ENCODE results near the gene BMX.
A peak's percentile ranks its signal among the peaks of the same experiment; 100 is the strongest.

BMX gene

DNA sequence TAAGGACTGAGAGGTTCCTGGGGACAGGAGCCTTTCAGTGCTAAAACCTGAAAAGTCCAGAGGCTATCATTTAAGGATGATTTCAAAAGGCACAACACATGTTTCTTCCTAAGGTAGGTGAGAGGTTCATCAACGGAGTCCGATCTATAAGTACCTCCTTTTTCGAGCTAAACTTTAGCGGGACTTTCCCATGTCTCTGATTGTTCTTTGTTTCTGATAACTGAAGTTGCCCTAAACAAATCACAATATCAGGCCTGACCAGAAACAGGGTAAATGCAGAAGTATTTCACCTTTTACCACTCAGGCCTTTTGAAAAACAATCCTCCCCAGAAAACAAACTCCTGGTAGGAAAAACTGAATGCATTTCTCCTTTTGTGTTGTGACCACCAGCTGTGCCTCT lies 25.1 kb upstream of the BMX start:
- H3K27ac ChIP-seq, result no peak overlapping the region

GRCh38 chrX:15483891-15484290 lies 16.7 kb upstream of the BMX start:
- no peaks in the 10 kb centered on the region for H3K36me3 ChIP-seq
- H3K27me3 ChIP-seq (ENCODE audit: insufficient read depth, low read depth, severe bottlenecking), result peaks cover 6% of the 10 kb centered on the region
- TF ChIP-seq, protein P1, sequence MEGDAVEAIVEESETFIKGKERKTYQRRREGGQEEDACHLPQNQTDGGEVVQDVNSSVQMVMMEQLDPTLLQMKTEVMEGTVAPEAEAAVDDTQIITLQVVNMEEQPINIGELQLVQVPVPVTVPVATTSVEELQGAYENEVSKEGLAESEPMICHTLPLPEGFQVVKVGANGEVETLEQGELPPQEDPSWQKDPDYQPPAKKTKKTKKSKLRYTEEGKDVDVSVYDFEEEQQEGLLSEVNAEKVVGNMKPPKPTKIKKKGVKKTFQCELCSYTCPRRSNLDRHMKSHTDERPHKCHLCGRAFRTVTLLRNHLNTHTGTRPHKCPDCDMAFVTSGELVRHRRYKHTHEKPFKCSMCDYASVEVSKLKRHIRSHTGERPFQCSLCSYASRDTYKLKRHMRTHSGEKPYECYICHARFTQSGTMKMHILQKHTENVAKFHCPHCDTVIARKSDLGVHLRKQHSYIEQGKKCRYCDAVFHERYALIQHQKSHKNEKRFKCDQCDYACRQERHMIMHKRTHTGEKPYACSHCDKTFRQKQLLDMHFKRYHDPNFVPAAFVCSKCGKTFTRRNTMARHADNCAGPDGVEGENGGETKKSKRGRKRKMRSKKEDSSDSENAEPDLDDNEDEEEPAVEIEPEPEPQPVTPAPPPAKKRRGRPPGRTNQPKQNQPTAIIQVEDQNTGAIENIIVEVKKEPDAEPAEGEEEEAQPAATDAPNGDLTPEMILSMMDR (IDR thresholded peaks at IDR 0.05; ENCODE audit: low read depth, low read length), result no peak
- H3K4me3 ChIP-seq (ENCODE audit: low read depth, low read length), result no peak overlapping the region
- H3K27ac ChIP-seq, result no peak overlapping the region
- no peaks in the 10 kb centered on the region for H3K9me3 ChIP-seq (ENCODE audit: severe bottlenecking)
- DNase-seq, result no peak

More for the DNA sequence above, 25.1 kb upstream of the BMX start:
- no peaks in the 10 kb centered on the region for H3K36me3 ChIP-seq
- peaks cover 8% of the 10 kb centered on the region for H3K27me3 ChIP-seq (ENCODE audit: insufficient read depth, low read depth, severe bottlenecking)
- TF ChIP-seq, protein P1 (IDR thresholded peaks at IDR 0.05; ENCODE audit: low read depth, low read length), result no peak
- DNase-seq, result no peak
- no peaks in the 10 kb centered on the region for H3K9me3 ChIP-seq (ENCODE audit: severe bottlenecking)
- H3K4me3 ChIP-seq (ENCODE audit: low read depth, low read length), result no peak overlapping the region

DNA sequence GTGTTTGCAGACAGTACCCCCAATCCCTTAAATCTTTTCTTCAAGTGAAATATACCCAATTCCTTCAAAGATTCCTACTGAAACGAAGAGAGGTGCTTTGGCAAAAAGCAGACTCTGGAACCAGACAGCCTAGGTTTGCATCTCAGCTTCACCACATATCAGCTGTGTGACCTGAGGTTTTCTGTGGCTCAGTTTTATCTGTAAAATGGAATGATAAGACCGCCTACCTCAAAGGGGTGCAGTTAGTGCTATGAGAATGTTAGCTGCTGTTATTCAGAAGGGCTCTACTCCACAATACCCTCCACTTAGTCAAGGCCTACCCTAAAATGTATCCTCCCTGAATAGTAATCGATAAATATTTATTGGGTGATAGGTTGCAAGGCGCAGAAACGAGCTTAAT lies 8.1 kb upstream of the BMX start:
- no peaks in the 10 kb centered on the region for H3K36me3 ChIP-seq
- TF ChIP-seq, protein P1 (IDR thresholded peaks at IDR 0.05; ENCODE audit: low read depth, low read length), result no peak
- H3K27me3 ChIP-seq (ENCODE audit: insufficient read depth, low read depth, severe bottlenecking), result peaks cover 22% of the 10 kb centered on the region
- no peak for DNase-seq
- H3K9me3 ChIP-seq (ENCODE audit: severe bottlenecking), result no peaks in the 10 kb centered on the region
- H3K27ac ChIP-seq, result peak overlapping the region; percentile 46; the same call in 1 of the 2 replicates
- peak overlapping the region; percentile 57 for H3K4me3 ChIP-seq (ENCODE audit: low read depth, low read length)

DNA sequence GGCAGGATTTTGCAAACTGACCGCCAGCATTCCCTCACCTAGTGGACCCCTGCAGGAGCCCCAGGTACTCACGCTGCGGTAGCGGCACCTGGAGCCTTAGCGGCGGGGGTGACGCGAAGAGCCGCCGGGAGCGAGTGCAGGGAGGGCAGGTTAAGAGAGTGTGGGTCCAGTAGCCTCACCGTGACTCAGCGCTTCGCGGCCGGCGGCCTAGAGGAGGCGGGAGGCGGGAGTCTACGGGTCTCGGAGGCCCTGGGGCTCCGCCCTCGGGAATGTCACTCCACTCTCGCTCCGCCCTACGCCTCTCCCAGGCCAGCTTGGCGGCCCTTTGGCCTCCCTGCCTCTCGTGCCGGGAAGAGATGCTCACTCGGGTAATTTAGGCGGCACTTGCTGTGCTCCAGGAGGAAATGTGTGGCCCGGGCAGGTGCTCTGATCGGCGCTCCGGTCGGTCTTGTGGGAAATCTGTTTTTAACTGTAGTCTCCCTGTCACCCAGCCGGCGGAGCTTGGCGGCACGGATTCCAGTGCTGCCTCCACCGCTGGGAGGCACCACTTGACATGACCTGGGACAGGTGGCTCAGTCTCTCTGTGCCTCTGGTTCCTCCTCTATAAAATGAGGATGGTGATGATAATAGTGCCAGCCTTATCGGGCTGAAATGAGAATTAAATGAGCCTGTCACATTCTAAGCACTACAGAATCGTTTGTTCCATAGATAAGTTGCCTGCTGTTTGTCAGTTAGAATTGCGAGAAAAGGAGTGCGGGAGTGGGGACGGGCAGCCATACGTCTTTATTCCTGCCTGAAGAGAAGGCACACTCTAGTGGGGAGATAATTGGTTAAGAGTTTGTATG lies 7.3 kb upstream of the BMX start, which contains the start of gene PIR:
Gene PIR, minus strand, starts transcription at position 216 of the 845 bp plus-strand sequence. CDS start 2,076 bp downstream, outside the sequence.
- peak within 1 kb of the TSS; percentile 57 for H3K4me3 ChIP-seq (ENCODE audit: low read depth, low read length)
- H3K27ac ChIP-seq, result peak within 1 kb of the TSS; percentile 46

DNA sequence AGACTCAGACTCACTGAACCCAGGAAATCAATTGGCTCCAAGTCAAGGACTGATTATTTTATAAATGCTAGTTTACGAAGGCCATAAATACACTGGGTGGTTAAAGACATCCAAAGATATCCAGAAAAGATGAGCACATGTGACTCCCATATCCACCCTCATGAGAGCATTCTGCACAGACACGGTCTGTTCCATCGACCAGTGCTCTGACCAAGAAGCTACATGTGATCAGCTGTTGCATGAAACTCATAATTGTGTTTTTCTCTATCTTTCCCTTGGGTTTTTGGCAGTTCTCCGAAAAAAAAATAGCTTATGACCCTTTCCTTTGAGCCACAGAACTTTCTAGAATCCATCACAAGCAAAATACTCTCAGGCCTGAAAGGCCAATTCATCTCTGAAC lies 4.8 kb upstream of the BMX start:
- peaks cover 32% of the 10 kb centered on the region for H3K27me3 ChIP-seq (ENCODE audit: insufficient read depth, low read depth, severe bottlenecking)
- no peaks in the 10 kb centered on the region for H3K36me3 ChIP-seq
- TF ChIP-seq, protein P1 (IDR thresholded peaks at IDR 0.05; ENCODE audit: low read depth, low read length), result no peak
- no peak overlapping the region for H3K4me3 ChIP-seq (ENCODE audit: low read depth, low read length)
- DNase-seq, result no peak
- H3K9me3 ChIP-seq (ENCODE audit: severe bottlenecking), result no peaks in the 10 kb centered on the region
- H3K27ac ChIP-seq, result no peak overlapping the region

More for the DNA sequence above, 7.3 kb upstream of the BMX start, which contains the start of gene PIR:
- peaks cover 24% of the 10 kb centered on the region for H3K27me3 ChIP-seq (ENCODE audit: insufficient read depth, low read depth, severe bottlenecking)
- TF ChIP-seq, protein P1 (IDR thresholded peaks at IDR 0.05; ENCODE audit: low read depth, low read length), result peak; percentile 55
- H3K36me3 ChIP-seq, result no peaks in the 10 kb centered on the region
- no peaks in the 10 kb centered on the region for H3K9me3 ChIP-seq (ENCODE audit: severe bottlenecking)
- DNase-seq, result peak; percentile 87

All from WERI-Rb-1 (cell line).